ENCODE measurements around the gene DTNB.
A peak's percentile ranks its signal among the peaks of the same experiment; 100 is the strongest.

DTNB gene

DNA sequence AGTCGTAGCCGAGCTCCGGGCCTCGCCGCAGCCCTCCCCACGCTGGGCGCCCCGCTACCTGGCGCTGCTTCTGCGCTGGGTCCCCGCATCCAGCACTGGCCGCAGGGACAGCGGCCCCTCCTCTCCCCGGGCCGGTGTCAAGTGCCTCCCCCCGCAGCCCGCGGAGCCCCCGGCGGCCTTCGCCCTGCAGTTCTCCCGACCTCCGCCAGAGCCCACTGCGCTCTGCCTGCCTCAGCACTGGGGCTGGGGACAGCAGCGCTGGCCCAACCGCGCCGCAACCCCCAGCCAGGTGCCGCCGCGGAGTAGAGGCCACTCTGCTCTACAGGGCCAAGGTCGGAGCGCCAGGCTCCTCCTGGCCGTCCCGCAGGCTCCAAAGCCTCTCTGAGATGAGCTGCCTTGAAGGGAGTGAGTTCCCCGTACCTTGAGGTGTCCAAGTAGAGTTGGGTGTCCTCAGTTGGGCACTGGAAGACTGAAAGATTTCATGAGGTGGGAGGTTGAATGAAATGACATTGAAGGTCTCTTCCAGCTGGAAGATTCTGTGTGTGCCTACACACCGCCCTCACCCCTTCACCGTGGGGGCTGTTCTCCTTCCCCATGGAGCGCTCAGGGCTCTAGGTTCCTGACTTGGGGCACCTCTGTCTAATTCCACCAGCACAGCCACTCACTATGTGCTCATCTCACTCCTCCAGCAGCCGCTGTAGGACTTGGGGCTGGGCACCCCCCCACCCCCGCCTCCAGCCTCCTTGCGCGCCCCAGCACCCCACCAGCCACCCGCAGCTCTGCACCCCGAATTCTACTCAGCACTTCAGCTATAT is 330.8 kb downstream of the DTNB start:
- DNase-seq (ENCODE audit: low read depth in 2 of 2) = peak; percentile 59 to 63

DNA sequence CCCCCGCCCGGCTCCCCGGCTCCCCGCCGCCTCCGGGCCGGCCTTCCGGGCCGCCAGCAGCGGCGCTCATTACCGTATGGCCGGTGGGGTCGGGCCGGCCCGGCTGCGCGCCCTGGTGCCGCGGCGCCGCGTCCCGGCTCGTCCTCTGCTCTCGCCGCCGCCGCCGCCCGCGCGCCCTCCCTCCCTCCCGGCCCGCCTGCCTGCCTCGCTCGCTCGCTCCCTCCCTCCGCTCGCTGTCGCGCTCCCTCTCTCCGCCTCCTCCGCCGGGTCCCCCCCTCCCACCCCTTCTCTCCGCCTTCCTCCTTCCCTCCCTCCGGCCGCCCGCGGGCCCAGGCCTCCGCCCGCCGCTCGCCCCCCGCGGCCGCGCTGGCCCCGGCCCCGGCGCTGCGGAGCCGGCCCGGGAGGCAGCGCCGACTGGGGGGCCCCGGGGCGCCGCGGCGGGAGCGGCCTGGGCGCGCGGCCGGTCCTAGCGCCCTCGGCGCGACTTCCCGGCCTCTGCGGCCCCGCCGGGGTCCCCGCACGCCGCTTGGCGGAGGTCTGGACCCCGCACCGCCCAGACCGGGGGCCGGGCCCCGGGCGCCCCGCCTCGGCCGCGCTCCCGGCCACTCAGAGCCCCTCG is 331.5 kb downstream of the DTNB start, which contains the start of gene DNMT3A:
DNMT3A (minus strand) TSS at position 173 of the 619 bp plus-strand sequence. CDS start 27,941 bp downstream, outside the sequence.
- DNase-seq (ENCODE audit: low read depth in 2 of 2) = peak in 1 of 2 donors; percentile 48

DNA sequence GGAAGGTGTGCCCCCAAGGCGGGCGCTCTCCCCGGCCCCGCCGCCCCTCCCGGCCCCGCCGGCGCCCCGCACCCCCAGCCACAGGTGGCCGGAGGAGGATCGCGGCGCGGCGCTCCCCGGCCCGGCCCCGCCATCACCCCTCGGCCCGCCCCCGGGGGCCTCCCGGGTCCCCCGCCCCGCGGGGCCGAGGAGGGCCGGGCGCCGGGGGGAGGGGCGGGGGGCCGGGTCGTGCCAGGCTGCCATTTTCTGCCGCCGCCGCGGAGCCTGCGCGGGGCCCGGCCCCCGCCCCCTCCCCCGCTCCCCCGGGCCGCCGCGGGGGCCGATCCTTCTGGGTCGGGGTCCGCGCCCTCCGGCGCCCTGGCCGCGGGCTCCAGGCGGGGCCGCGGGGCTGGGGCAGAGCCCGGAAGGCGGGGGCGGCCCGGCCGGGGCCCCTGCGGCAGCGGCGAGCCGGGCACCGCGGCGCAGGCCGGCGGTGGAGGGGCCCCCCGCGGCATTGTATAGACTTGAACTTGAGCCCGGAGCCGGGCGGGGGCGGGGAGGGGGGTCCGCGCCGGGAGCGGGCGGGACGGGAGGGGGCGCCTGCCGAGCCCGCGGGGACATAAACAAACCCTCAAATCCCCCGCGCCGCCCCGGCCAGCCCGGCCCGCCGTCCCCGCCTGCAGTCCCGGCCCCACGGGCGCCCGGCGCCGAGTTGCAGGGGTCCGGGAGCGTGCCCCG is 332.2 kb downstream of the DTNB start:
- no peak for DNase-seq (ENCODE audit: low read depth in 2 of 2)

DNA sequence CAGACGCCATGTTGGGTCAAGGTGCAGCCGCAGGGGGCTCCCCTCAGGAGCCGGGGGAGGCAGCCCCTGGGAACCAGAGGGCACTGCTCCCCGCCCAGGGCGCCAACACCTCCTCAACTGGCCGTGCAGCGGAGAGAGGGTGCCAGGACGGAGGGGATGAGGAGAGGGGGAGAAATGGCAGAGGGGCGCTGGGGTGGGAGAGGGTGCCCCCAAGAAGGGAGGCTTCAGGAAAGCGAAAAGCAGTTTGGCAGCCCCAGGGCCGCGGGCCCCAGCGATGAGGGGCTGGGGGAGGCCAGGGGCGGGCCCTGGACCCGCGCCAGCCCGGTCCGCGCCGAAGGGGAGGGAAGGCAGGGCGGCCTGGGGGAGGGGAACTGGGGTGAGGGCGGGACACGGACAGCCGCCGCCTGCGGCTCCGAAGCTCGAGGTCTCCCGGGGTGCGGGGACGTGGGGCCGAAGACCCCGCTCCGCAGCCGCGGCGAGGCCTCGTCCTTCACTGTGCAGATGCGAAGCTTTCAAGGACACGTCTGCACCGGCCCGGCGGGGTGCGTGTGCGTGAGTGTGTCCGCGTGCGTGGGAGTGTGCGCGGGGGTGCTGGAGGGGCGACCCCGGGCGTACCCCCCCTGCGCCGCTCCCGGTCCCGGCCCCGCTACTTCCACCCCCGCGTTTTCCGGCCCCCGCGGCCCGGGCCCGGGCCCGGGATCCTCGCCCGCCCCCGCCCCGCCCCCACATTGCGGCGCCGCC is 333.0 kb downstream of the DTNB start:
- DNase-seq (ENCODE audit: low read depth in 2 of 2) = no peak

DNA sequence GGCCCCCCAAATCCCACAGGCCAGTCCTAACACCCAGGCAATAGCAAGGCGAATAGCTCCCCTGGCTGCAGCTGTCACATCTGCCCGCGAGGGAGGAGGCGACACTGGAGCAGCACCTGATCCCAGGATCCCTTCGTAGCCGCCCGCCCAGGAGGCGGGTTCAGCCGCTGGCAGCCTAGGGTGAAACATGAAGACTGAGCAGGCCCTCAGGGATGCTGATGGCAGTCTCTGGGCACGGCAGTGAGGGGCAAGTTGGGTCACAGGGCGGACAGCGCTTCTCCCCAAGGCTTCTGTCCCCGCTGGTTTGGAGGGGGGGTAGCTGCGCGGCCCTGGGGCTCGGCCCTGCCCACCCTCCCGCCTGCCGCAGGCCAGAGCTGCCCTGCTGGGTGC is 333.6 kb downstream of the DTNB start:
- DNase-seq (ENCODE audit: low read depth in 2 of 2) = no peak

DNA sequence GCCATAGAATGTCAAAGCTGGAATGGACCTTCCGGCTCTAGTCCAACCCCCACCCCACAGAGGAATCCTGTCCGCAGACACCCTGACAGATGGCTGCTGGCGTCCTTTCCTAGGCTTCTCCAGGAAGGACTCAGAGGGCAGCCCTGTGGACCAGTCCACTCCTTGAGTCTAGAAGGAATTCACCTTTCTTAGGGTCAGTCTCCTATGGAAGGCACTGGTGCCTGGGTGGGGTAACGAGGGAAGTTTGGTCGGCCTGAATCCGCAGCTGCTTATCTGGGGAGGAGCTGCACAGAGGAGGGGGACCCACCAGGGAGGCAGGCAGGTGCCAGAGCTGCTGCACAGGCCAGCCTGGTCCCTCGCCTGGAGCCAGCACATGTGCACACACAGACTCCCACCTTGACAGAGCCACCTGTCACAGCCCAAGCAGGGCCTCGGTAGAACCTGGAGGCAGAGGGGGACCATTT is 334.1 kb downstream of the DTNB start:
- DNase-seq (ENCODE audit: low read depth in 2 of 2) = no peak

DNA sequence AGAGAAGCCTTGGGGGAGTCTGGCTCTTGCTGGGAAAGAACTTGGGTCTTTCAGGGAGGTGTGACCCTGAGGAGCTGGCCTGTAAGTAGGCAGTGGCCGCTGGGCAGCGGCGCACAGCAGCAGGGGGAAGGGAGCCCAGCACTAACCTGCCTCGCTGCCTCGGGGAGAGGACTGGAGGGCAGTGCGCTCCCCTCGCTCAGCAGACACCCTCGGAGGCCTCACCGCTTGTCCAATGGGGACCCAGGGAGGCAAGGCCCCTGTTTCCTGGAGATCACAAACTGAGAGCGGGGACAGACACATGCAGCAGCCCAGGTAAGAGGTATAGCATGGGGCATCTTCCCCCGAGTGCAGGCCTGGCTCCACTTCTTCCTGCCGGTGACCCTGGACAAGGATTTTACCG is 335.0 kb downstream of the DTNB start:
- DNase-seq (ENCODE audit: low read depth in 2 of 2) = no peak

DNA sequence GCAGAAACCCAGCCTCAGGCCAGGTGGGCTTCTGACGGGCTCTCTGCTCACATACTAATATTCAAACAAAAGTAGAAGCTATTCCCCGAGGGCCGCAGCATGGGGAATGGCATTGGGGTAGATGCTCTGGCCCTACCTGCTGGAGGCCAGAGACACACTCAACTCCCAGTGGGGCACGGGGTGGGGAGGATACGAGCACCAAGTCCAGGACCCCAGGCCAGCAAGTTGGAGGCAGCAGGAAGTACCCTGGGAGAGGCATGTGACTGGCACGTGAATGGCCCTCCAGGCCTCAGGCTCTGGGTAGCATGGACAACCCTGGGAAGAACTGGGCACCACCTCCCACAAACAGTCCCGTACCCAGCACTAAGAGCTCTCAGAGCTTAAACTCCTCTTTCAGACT is 335.5 kb downstream of the DTNB start:
- no peak for DNase-seq (ENCODE audit: low read depth in 2 of 2)

DNA sequence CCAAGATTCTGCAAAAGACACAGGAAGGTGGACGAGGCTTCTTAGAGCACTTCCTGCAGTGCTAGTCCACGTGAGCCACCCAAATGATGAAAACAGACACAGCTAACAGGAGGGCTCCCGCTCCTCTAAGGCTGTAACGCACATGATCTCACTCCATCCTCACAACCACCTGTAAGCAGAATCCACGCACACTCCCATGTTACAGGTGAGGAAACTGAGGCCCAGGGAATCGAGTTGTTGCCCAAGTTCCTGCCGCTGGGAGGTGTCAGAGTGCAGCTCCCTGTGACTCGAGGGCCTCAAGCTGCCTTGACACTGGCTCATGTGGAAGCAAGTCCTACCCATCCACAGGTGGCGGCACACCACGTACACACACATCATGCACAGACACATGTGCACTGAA is 336.1 kb downstream of the DTNB start:
- DNase-seq (ENCODE audit: low read depth in 2 of 2) = no peak

DNA sequence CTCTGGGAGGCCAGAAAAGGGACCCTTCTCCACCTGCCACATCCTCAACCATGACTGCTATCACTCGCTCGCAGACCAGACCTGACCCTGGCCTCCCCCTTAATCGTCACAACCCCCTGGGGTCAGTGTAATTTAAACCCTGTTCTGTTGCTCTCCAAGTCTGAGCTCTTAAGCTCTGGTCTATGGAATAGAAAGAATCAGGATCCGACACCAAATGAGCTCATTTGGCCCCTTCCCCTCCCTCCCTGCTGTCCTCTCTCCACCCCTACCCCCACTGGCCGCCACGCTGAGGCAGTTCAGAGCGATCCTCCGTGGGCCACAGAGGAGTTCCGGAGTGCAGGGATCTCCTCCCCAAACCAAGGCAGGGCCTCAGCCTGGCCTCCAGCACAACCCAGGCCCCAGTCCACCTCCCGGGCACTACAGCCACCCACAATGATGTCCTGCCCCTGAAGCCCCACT is 337.0 kb downstream of the DTNB start:
- DNase-seq (ENCODE audit: low read depth in 2 of 2) = no peak

DNA sequence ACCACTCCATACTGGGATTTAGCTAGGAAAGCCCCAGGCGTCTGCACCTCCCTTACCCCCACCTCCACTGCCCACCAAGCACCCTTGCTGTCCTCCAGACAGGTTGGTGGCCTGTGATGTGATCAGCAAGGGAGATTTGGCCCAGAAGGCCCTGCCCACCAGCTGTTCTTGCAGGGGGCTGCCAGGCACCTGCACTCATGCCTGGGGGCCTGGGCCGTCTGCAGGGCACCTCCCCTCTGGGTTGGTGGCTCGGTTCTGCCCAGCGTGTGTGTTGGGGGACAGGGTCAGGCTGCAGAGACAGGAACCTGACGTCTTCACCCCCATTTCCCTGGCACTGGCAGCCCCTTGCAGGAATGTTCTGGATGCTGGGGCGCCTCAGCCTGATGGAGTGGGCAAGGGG is 337.4 kb downstream of the DTNB start:
- DNase-seq (ENCODE audit: low read depth in 2 of 2) = no peak

DNA sequence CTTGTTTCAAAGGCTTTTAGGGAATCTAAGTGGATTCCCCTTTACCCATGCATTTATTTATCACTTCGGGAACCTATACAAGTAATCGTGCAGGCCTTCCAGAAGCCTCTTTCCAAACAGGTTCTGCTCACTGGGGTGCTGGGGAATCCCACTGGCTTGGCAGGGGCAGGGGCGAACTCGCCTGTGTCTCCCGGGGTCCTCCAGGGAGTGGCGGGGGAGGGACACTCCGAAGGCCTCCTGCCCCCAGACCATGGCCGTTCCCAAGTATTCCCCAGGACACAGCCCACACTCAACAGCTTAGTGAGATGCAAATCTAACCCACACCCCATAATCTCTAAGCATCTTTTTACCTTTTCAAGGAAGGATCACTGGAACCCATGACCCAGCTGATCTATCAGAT is 338.2 kb downstream of the DTNB start:
- DNase-seq (ENCODE audit: low read depth in 2 of 2) = no peak

DNA sequence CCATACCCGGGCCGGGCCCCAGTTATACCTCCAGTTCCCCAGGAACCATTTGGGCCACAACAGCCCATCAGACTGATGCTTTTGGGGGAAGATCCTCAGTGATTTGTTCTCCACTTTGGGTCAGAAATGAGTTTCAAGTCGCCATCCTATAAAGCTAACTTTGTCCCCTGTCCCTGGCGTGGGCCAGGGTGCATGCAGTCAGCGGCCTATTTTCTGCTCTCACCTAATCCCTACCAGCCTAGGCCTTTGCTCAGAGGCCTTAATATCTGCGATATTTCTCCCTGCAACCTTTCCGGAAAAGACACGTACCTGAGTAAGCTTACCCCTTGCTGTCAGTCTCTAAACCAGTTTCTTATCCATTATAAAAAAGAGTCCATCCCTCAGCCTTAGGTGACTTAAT is 338.9 kb downstream of the DTNB start:
- no peak for DNase-seq (ENCODE audit: low read depth in 2 of 2)

DNA sequence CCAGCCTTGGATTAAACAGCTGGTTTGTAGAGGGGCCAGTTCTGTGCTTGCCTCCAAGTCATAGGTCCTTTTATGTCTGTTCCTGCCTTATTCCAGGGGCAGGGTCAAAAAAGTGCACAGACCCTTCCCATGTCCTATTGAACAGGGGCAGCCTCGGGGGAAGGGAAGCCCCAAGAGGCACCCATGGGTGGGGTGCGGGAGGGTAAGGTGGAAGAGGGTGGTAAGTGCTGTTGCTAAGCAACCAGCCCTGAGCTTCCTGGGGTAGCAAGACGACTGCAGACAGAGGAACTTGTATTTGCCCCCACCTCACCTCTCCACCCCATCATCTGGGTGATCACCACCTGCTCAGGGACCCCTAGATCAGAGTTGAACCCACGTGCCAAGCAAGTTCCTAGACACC is 339.4 kb downstream of the DTNB start:
- DNase-seq (ENCODE audit: low read depth in 2 of 2) = no peak

DNA sequence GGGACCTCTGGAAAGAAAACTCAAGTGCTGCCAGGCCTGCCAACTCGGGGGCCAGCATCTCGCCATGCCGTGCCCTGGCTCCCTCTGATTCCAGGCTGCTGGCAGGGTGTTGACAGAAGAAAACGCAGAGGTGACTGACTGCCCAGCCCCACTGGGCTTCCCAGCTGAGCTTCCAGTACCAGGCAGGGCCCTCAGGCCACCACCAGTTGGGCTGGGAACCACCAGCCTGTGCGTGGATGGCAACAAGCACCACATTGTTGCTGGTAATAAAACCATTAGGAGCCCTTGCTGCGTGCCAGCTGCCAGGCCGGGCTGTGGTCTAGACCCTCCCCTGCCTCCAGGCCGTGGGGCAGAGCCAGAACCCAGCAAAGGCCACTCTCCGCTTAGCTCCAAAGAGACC is 340.8 kb downstream of the DTNB start:
- no peak for DNase-seq (ENCODE audit: low read depth in 2 of 2)

DNA sequence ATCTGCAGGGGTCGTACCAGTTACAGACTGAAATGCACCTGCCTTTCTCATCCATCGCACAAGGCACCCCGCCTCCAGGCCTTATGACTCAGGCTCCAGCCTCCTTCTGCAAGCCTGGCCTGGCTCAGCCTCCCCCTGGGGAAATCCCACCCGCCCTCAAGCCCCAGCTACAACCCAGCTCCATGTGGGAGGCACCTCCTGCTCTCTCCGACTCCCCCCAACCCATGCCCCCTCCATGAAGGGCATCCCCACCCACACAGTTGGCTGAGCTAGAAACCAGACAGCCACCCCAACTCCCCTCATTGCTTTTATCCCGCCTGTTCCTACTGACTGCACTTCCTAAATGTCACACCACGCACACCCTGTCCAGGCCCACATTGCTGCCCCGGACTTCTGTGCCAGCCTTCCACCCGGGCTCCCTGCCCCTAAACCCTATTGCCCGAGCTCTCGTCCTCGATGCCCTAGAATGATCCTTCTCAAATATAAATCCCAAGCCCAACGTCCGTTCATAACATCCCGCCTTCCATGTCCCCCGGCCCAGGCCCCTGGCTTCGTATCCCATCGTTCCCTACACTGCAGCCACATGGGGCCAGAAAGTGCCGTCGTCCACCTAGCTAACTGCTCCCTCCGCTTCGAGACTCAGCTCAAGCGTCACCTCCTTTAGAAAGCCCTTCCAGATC is 341.6 kb downstream of the DTNB start:
- DNase-seq (ENCODE audit: low read depth in 2 of 2) = peak; percentile 67 to 74

DNA sequence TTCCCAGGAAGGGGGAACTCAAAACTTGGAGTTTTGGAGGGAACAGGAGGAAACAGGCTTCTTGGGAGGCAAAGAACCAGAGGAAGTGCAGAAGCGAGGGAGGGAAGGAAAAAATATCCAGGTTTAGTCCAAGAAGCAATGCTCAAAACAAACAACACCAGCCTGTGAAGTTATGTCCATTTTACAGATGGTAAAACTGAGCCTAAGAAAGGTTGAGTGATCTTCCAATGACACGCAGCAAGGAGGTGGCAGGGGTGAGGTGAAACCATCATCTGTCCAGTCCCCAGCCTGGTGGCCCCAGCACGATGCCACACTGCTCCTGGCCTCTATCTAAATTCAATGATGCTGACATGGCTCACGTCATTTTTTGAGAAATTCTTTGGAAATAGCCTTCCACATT is 342.4 kb downstream of the DTNB start:
- no peak for DNase-seq (ENCODE audit: low read depth in 2 of 2)

DNA sequence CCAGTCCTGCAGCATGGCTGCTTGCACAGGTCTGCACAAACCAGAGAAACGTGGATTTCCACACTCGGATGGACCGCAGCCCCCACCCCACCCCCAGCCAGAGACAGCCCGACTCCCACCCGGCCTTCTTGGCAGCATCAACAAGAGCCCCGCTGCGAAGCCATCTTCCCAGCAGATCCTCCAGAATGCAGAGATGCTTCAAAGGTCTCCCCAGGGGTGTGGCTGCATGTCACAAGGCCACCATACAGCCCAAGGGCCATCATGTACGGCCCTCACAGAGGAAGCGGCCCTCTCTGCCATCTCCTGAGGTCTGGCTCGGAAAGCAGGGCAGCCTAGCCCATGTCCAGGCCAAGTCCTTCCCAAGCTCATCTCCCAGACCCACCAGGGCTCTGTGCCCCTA is 343.1 kb downstream of the DTNB start:
- no peak for DNase-seq (ENCODE audit: low read depth in 2 of 2)

DNA sequence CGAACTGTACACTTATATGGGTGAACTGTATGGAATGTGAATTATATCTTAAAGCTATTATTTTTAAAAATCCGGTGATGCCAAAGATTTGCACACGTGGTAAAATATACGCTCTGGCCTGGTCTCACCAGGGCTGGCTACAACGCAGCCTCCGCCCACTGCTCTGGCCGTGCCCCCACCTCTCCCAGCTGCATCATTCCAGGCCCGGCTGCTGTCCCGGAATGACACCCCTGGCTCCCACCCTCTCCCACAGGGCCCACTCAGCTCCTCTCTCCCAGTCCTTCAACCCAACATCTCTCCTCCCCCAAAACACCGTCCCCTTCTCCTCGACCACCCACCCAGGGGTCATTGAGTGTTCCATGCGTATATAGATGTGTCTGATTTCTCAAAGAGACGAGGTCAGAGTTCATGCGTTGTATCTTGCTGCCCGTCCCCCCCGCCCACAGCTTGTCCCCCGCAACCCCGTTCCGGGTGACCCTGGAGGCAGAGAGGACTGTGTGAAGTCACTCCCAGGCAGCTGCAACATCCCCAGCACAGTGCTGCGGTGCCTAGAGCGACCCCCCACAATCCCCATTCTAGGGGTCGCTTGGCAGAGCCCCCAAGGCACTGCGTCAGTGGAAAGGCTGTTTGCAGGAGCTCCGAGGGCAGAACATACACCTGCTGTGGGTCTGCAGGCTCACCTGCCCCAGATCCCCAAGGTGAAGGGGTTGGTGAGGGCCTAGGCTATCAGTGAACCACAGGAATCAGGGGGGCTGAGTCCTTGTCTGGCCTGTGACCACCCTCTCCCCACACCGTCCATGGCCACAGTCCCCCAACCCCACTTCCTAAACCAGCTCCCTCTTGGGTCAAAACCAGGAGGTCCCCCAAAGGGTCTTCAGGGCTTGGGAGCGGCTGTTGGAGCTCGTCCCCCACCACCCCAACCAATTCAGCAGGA is 345.0 kb downstream of the DTNB start:
- DNase-seq (ENCODE audit: low read depth in 2 of 2) = no peak

All from activated CD8-positive, alpha-beta memory T cell treated with anti-CD3 and anti-CD28 coated beads for 4 hours (primary cell).